Endothelial cell of umbilical vein (primary cell): Measurements from ENCODE around the gene DCLK1. TPM values are rescaled to one million over a fixed set of nuclear protein-coding genes. Genes with fewer than 3 reads are reported as not detected.

Experiments used
- BruUV-seq: library from RNA; stranded (reverse); fragments of 400-500 nt; replicated peaks from 2 replicates; lab custom pipeline; 2021; lab: Mats Ljungman, UMichigan
- CTCF ChIA-PET: fragments of 300-600, 350-600 bp; sonication (Branson Sonifier 250); formaldehyde crosslinking; loops from one replicate; lab custom pipeline; 2021; ENCODE audit warnings: antibody characterized with exemption, inconsistent platforms; lab: Charles Lee
- POLR2A ChIA-PET: fragments of 300-600, 350-600 bp; sonication (Branson Sonifier 250); formaldehyde crosslinking; loops from one replicate; lab custom pipeline; 2021; ENCODE audit warnings: antibody characterized with exemption, inconsistent platforms; lab: Charles Lee
- DNase-seq: peaks from one replicate; pipeline ENCODE4 v3.0.0-alpha.2; 2011; ENCODE audit warnings: low read depth, low spot score
- FAIRE-seq: peaks from 2 replicates; lab custom pipeline; 2011; peaks lifted over from hg19 to GRCh38; lab: Jason Lieb, UNC
- H2AFZ ChIP-seq: 2 replicates; pipeline ENCODE4 v1.6.0; 2012; ENCODE audit warnings: low read depth, low read length, control low read depth, inconsistent platforms
- H3K27ac ChIP-seq: 2 replicates; pipeline ENCODE4 v1.5.1; 2011; ENCODE audit warnings: low read depth, mild to moderate bottlenecking, control low read depth, low read length, moderate library complexity; ENCODE audit not compliant: insufficient read depth
- H3K27me3 ChIP-seq, 2 experiments: 2 replicates each; pipeline versions ENCODE4 v1.6.0 to v1.6.1; 2011; ENCODE audit warnings: low read length in 2 of 2, mixed read lengths in 1 of 2; ENCODE audit not compliant: control insufficient read depth in 2 of 2, insufficient read depth in 2 of 2
- H3K36me3 ChIP-seq, 2 experiments: 2 replicates in 1 of 2; 3 replicates in 1 of 2; pipeline ENCODE4 v1.5.1; 2011; ENCODE audit warnings: low read length in 2 of 2, mild to moderate bottlenecking in 1 of 2, moderate library complexity in 1 of 2; ENCODE audit not compliant: control insufficient read depth in 2 of 2, insufficient read depth in 2 of 2; ENCODE audit errors: extremely low read depth in 1 of 2
- H3K4me1 ChIP-seq: 3 replicates; pipeline ENCODE4 v1.5.1; 2011; ENCODE audit warnings: mild to moderate bottlenecking, low read length; ENCODE audit not compliant: control insufficient read depth, insufficient read depth; ENCODE audit errors: extremely low read depth
- H3K4me2 ChIP-seq: 2 replicates; pipeline ENCODE4 v1.6.1; 2011; ENCODE audit warnings: low read length, control low read depth, mixed read lengths; ENCODE audit not compliant: insufficient read depth
- H3K4me3 ChIP-seq, 3 experiments: fragments of 200-600 bp in 1 of 3; sonication (generic), shearing (Covaris generic) in 1 of 3; replicated peaks in 1 of 3; 2 replicates each; pipeline ENCODE4 v1.5.1; 2011 to 2016; ENCODE audit warnings: control low read depth in 3 of 3, low read length in 3 of 3, mild to moderate bottlenecking in 2 of 3, inconsistent platforms in 1 of 3, low read depth in 1 of 3, moderate library complexity in 1 of 3; ENCODE audit not compliant: insufficient read depth in 1 of 3
- H3K79me2 ChIP-seq: 2 replicates; pipeline ENCODE4 v1.6.0; 2012; ENCODE audit warnings: low read length, inconsistent platforms; ENCODE audit not compliant: control insufficient read depth, insufficient read depth
- H3K9ac ChIP-seq: replicated peaks from 2 replicates; pipeline ENCODE3; 2011; ENCODE audit warnings: low read length, control low read depth; ENCODE audit not compliant: insufficient read depth; ENCODE audit errors: extremely low read depth
- H3K9me1 ChIP-seq: replicated peaks from 3 replicates; pipeline ENCODE4 v1.6.0; 2011; ENCODE audit warnings: mild to moderate bottlenecking, low read length; ENCODE audit not compliant: control insufficient read depth, insufficient read depth; ENCODE audit errors: extremely low read depth
- H3K9me3 ChIP-seq: replicated peaks from 2 replicates; pipeline ENCODE4 v1.5.1; 2012; ENCODE audit warnings: low read length, inconsistent platforms; ENCODE audit not compliant: control insufficient read depth, insufficient read depth
- H4K20me1 ChIP-seq: replicated peaks from 2 replicates; pipeline ENCODE3; 2011; ENCODE audit warnings: mild to moderate bottlenecking, low read length; ENCODE audit not compliant: control insufficient read depth, insufficient read depth; ENCODE audit errors: extremely low read depth
- CTCF ChIP-seq, 2 donors: IDR thresholded peaks; 1 replicate in 1 of 2; 2 replicates in 1 of 2; pipeline ENCODE4 v1.5.1; 2011; ENCODE audit warnings: low read length in 2 of 2, mild to moderate bottlenecking in 2 of 2, moderate library complexity in 2 of 2, control low read depth in 1 of 2, inconsistent platforms in 1 of 2, low read depth in 1 of 2; ENCODE audit not compliant: insufficient read depth in 1 of 2; ENCODE audit errors: extremely low read depth in 1 of 2
- EZH2 ChIP-seq: IDR thresholded peaks from 2 replicates; pipeline ENCODE4 v1.6.1; 2012; ENCODE audit warnings: borderline replicate concordance, low read depth, mild to moderate bottlenecking, moderate library complexity, low read length, inconsistent platforms; ENCODE audit not compliant: severe bottlenecking
- FOS ChIP-seq: IDR thresholded peaks from 2 replicates; pipeline ENCODE4 v1.6.1; 2011; ENCODE audit warnings: mild to moderate bottlenecking, low read length, moderate library complexity, borderline replicate concordance; ENCODE audit not compliant: insufficient read depth
- GATA2 ChIP-seq: IDR thresholded peaks from 2 replicates; pipeline ENCODE4 v1.7.0; 2011; ENCODE audit warnings: low read depth, mild to moderate bottlenecking, moderate library complexity, mixed read lengths, low read length; ENCODE audit not compliant: insufficient read length, insufficient read depth
- JUN ChIP-seq: IDR thresholded peaks from 2 replicates; pipeline ENCODE4 v1.6.1; 2011; ENCODE audit warnings: borderline replicate concordance, low read depth; ENCODE audit not compliant: insufficient read length, insufficient read depth
- MYC ChIP-seq: IDR thresholded peaks from one replicate; pipeline ENCODE4 v1.6.1; 2011; ENCODE audit warnings: mild to moderate bottlenecking, low read depth, low read length
- POLR2A ChIP-seq: IDR thresholded peaks from 2 replicates; pipeline ENCODE4 v1.6.1; 2012; ENCODE audit warnings: low read depth, mild to moderate bottlenecking, control low read depth, low read length
- POLR2AphosphoS5 ChIP-seq: IDR thresholded peaks from 2 replicates; pipeline ENCODE4 v1.6.1; 2012; ENCODE audit warnings: low read depth, mild to moderate bottlenecking, control low read depth, low read length, moderate library complexity; ENCODE audit not compliant: insufficient read depth
- dilution Hi-C: fragments of 300-500 bp; cut with MboI; formaldehyde crosslinking; loops from one replicate; pipeline ENCODE4 v1.15.0; 2019; ENCODE audit warnings: low sequenced_read_pairs; ENCODE audit not compliant: extremely low pct_ligation_motif_present
- intact Hi-C: fragments of 100-400 bp; cut with micrococcal nuclease; formaldehyde crosslinking; loops from one replicate; pipeline ENCODE4 v1.10.0; 2022
- polyA plus RNA-seq, 4 experiments: library from polyadenylated mRNA; depleted of rRNA in 3 of 4; stranded (reverse) in 3 of 4; unstranded in 1 of 4; fragments of >200 nt; gene quantifications; 2 replicates each; pipeline versions ENCODE4 v1.2.1 to v1.2.3, GENCODE V29; 2011 to 2012; ENCODE audit warnings: missing spikeins in 1 of 4
- total RNA-seq: library from RNA; stranded (reverse); gene quantifications from 2 replicates; pipeline ENCODE4 v1.2.3, GENCODE V29; 2021

The DCLK1 gene
- total and polyA plus RNA-seq, 2 donors (not counting 3 experiments of a cell fraction or from before 2014, with no cell fraction given): 0.28 to 3.9 TPM

GRCh38 chr13:36108954-36109353 is 22.2 kb downstream of the DCLK1 start:
- H3K27me3 ChIP-seq: no peaks in the 10 kb centered on the region
- DNase-seq: no peak
- H3K4me2 ChIP-seq: no peak overlapping the region
- BruUV-seq: no TSS peak
- H3K27ac ChIP-seq: no peak overlapping the region
- FAIRE-seq: no peak
- H3K79me2 ChIP-seq: no peaks in the 10 kb centered on the region
- no peaks in the 10 kb centered on the region for H3K4me1 ChIP-seq
- dilution Hi-C loops (no loop called here), intact Hi-C loops (no loop called here)
- ChIA-PET POLR2A (no interaction called here), CTCF (interaction anchor here (1.0 to 1.3 kb wide), 2 partner anchors 13 to 130 kb away, joined by 3 to 4 read pairs; no protein-coding TSS in a partner anchor)
- no peaks in the 10 kb centered on the region for H3K9me1 ChIP-seq
- no peak overlapping the region for H3K9ac ChIP-seq
- no peaks in the 10 kb centered on the region for H4K20me1 ChIP-seq
- H2AFZ ChIP-seq: no peak overlapping the region
- no peaks in the 10 kb centered on the region for H3K36me3 ChIP-seq
- H3K9me3 ChIP-seq: no peaks in the 10 kb centered on the region
- TF ChIP-seq GATA2 (no peak), CTCF (IDR thresholded peaks at IDR 0.05; ENCODE audit: extremely low read depth in 1 of 2, insufficient read depth in 1 of 2, low read depth in 1 of 2, low read length in 2 of 2) (no peak), EZH2 (no peak), POLR2A (no peak), JUN (no peak), MYC (no peak), FOS (no peak), POLR2AphosphoS5 (no peak)
- H3K4me3 ChIP-seq: no peak overlapping the region
